GM21423 (cell line): Measurements from ENCODE around the gene EVC2.
"Not testable (repeated sequence)": the region's sequence is repeated elsewhere in the genome, so short reads cannot be mapped to it uniquely, and the experiment has no call there.

Experiments used
- ATAC-seq: cut with Tn5 transposase; IDR thresholded peaks from one replicate; pipeline ENCODE4 v1.9.1; 2021; ENCODE audit warnings: mild to moderate bottlenecking, moderate library complexity; ENCODE audit not compliant: unreplicated experiment

Gene EVC2

GRCh38 chr4:5632066-5632440 lies 76.3 kb downstream of the EVC2 start:
- ATAC-seq: no peak

- no peak for ATAC-seq
Measured at GRCh38 chr4:5631352-5632065, 76.8 kb downstream of the EVC2 start.

DNA sequence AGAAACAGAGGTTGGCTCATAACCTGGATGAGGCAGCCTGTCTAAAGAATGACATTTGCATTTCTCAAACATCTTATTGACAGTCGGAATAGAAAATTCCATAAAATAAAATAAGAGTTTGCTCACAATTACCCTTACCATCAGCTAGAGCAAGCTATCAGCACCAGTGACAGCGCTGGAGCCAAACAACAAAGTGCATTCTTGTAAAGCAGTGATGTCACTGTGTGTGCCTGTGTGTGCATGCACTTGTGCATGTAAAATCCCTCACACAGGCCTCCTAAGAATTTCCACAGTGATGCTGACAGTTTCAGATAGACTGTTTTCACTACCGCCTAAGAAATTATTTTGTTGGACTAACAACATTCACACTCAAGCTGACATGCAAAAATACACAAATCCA lies 77.6 kb downstream of the EVC2 start:
- no peak for ATAC-seq

DNA sequence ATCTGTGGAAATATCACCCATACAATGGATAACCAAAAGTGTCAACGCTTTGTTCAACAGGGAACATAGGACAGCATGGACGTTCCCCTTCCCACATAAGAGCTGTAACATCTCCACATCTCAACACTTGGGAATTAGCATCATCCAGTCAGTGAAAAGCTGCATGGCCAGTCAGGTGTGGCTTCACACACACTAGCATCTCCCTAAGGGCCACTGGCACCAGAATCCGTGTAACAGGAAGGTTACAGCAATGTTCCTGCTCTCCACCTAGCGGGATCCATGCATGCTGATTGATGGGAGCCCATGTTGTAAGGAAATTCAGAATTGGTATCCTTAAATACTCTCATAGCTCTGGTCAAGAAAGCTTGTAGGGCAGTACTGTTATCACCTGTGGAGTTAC lies 78.8 kb downstream of the EVC2 start:
- ATAC-seq: no peak

DNA sequence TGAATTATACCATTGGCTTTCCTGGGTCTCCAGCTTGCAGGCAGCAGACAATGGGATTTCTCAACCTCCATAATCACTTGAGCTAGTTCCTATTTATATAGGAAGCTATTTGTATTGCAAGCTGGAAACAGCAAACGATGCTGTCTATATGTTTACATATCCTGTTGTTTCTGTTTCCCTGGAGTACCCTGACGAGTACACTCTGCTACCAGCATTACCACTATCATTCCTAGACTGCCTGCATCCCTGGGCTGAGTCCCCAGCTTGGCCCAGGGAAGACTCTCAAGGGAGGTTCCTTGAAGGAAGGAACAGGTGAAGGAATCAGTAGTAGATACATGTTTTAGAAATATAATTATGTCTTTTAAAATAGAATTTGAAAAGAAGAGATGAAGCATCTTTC lies 81.4 kb downstream of the EVC2 start:
- no peak for ATAC-seq

GRCh38 chr4:5622596-5622995 lies 85.8 kb downstream of the EVC2 start:
- no peak for ATAC-seq

DNA sequence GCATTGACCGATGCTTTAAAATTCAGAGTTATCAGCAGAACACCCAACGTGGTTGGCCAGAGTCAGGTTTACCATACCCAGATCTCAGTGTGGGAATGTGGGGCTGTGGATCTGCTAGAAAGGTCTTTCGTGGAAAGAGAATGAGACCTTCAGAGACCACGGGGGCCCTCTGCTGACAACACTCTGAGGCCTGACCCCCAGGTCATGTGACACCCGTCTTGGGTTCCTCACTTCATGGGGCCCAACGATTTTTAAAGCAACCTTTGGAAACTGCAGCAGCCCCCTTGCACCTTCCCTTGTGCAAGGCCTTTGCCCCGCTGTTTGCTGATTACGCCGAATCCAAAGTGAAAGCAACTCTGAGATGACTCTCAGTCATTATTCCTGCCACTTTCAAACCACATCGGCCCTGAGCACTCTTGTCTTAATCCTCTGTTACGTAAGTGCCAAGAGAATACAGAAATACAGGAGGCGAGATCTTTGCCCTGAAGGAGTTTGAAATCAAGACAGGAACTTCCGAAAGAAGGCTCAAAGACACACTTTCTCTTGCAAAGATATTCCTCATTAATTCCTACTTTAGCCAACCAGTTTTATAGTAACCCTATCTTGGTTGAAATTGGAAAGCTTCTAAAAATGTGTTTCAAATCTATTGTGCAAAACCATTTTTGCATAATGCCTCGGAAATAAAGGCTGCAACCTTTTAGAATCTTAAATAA lies 88.3 kb downstream of the EVC2 start:
- no peak for ATAC-seq

- ATAC-seq: no peak
Measured at GRCh38 chr4:5618051-5618960, 90.1 kb downstream of the EVC2 start.

- no peak for ATAC-seq
Measured at GRCh38 chr4:5616331-5616950, 91.9 kb downstream of the EVC2 start.

- no peak for ATAC-seq
Measured at GRCh38 chr4:5615496-5616075, 92.8 kb downstream of the EVC2 start.

DNA sequence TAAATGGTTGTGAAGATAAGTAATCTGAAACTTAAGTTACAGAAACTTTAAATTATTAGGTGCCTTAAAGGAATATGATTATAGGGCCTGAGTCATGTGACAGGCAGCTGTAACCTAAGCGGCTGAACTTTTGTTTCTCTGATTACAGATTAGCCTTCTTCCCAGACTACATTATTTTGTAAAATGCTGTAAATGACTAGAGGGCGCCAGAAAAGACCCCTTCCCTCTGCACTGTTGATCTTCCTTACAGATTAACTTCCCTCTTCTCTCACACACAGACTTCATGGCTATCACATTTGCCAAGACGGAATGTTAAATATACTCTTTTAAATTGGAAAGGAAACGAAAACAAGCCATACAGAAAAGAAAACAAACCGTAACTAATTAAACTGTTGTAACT lies 96.6 kb downstream of the EVC2 start:
- no peak for ATAC-seq

DNA sequence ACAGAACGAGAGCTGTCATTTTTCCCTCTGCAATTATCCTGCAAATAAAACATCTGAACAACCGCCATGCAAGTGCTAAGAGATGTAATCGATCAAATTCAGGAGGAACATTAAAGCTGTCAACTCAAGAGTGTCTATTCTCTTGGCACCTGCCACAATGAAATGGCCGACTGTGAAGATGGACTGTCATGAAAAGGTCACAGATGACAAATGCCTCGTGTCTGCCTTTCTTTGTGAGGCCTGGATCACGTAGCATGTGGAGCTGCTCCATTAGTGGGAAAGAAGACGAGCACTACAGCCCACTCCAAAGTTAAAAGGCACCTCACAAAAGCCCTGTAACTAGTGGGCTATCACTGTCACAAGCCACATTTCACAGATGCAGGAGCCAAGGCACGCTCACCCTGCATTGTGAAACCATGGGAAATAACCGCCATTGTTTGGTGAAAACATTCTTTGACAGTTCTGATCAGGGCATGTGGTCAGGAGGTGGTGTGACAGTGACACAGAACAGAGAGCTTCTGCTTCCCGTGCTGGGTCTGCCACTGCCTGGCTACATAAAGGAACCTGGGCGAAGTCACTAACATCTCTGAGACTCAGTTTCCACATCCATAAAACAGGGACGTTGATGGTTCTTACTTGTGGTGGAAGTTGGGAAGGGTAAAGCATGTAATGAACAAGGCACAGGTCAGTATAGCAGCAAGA lies 98.9 kb downstream of the EVC2 start:
- no peak for ATAC-seq

DNA sequence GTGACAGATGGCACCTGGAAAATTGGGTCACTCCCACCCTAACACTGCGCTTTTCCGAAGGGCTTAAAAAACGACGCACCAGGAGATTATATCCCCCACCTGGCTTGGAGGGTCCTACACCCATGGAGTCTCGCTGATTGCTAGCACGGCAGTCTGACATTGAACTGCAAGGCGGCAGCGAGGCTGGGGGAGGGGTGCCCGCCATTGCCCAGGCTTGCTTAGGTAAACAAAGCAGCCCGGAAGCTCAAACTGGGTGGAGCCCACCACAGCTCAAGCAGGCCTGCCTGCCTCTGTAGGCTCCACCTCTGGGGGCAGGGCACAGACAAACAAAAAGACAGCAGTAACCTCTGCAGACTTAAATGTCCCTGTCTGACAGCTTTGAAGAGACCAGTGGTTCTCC lies 114.5 kb downstream of the EVC2 start:
- not testable (repeated sequence) for ATAC-seq

- no peak for ATAC-seq
Measured at GRCh38 chr4:5592272-5592671, 116.1 kb downstream of the EVC2 start.

GRCh38 chr4:5589495-5589894 lies 118.9 kb downstream of the EVC2 start:
- ATAC-seq: no peak

GRCh38 chr4:5588046-5588445 lies 120.3 kb downstream of the EVC2 start:
- no peak for ATAC-seq

GRCh38 chr4:5575941-5576340 lies 132.4 kb downstream of the EVC2 start:
- no peak for ATAC-seq

DNA sequence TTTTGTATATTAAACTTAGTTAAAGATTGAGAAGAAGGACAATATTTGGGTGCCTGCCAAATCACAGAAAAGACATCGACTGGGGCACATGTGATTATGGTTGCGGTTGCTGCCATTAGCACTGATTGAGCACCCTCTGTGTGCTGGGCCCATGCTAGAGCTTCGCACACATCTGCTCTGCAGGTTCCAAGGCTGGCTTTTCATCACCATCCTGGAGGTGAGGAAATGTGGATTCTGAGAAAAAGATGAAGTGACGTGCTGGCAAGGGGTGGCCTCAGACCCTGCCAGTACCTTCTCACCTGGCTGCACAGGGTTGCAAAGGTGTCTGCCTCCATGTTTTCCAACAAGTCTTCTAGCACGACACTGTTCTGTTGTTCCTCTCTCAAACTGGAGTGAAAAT lies 134.0 kb downstream of the EVC2 start:
- ATAC-seq: no peak

DNA sequence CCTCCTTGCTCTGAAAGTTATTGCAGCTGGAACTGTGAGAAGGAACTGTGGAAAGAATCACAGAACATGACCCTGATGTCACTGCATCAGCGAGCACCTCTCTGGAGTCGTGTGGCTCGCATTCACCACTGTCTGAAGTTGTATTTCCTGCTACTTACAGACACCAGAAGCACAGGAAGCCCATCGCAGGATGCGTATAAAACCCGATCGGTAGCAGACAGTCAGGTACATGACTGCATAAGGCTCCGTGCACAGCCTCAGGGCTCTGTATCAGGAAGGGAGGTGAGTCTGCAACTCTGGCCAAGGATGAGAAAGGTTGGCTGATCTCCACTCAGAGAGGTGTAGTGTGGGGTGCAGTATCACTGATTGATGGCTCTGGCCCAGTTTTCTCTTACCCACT lies 134.4 kb downstream of the EVC2 start:
- no peak for ATAC-seq

DNA sequence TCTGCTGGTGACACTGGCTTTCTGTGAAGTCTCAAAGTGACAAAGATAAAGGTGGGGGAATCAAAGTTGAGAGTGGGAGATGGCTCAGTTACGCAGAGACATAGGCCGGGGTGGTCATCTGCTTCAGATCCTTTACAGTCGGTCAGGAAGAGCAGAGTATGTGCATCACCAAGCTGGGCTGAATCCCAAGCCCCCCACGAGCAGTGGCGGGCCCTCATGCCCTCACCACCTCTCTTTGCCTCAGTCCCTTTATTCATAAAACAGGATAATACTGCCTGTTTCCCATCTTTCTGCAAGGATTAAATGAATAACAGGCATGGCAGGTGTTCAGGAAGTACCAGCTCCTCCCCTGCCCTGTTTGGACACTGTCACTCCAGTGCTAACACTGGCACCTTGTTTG lies 135.6 kb downstream of the EVC2 start:
- ATAC-seq: no peak
